ENCODE measurements around the gene KLK13.

KLK13 gene

GRCh38 chr19:51012661-51013190 lies 52.2 kb downstream of the KLK13 start:
- H3K9me3 Mint-ChIP-seq: no peaks in the 10 kb centered on the region
- H3K27ac Mint-ChIP-seq: no peak overlapping the region
- no peak overlapping the region for H3K4me3 Mint-ChIP-seq
- H3K4me1 Mint-ChIP-seq: peaks cover 11% of the 10 kb centered on the region
- ATAC-seq (ENCODE audit: low read depth) (no peak), DNase-seq (ENCODE audit: low spot score in 2 of 2) (no peak)
- peaks cover 2% of the 10 kb centered on the region for H3K36me3 Mint-ChIP-seq
- peaks cover 38% of the 10 kb centered on the region for H3K27me3 Mint-ChIP-seq

- Mint-ChIP-seq H3K27me3 (peaks cover 27% of the 10 kb centered on the region), H3K4me1 (peaks cover 4% of the 10 kb centered on the region), H3K36me3 (no peaks in the 10 kb centered on the region), H3K27ac (no peak overlapping the region), H3K4me3 (no peak overlapping the region), H3K9me3 (no peaks in the 10 kb centered on the region)
- no peak for ATAC-seq (ENCODE audit: low read depth)
- DNase-seq (ENCODE audit: low spot score in 2 of 2): no peak
Measured at GRCh38 chr19:51010066-51010795, 54.7 kb downstream of the KLK13 start.

- no peak for DNase-seq (ENCODE audit: low spot score in 2 of 2)
- peaks cover 4% of the 10 kb centered on the region for H3K4me1 Mint-ChIP-seq
- ATAC-seq (ENCODE audit: low read depth): no peak
- peaks cover 20% of the 10 kb centered on the region for H3K27me3 Mint-ChIP-seq
- H3K9me3 Mint-ChIP-seq: no peaks in the 10 kb centered on the region
- no peak overlapping the region for H3K27ac Mint-ChIP-seq
- no peaks in the 10 kb centered on the region for H3K36me3 Mint-ChIP-seq
- H3K4me3 Mint-ChIP-seq: no peak overlapping the region
Measured at GRCh38 chr19:51009061-51009891, 55.6 kb downstream of the KLK13 start.

- no peaks in the 10 kb centered on the region for H3K4me1 Mint-ChIP-seq
- no peak for ATAC-seq (ENCODE audit: low read depth)
- H3K27ac Mint-ChIP-seq: no peak overlapping the region
- H3K27me3 Mint-ChIP-seq: peaks cover 15% of the 10 kb centered on the region
- no peaks in the 10 kb centered on the region for H3K36me3 Mint-ChIP-seq
- no peak for DNase-seq (ENCODE audit: low spot score in 2 of 2)
- peaks cover 2% of the 10 kb centered on the region for H3K9me3 Mint-ChIP-seq
- H3K4me3 Mint-ChIP-seq: no peak overlapping the region
Measured at GRCh38 chr19:51007488-51007887, 57.4 kb downstream of the KLK13 start.

GRCh38 chr19:51006406-51006805 lies 58.5 kb downstream of the KLK13 start:
- H3K27ac Mint-ChIP-seq: no peak overlapping the region
- H3K4me1 Mint-ChIP-seq: no peaks in the 10 kb centered on the region
- H3K36me3 Mint-ChIP-seq: no peaks in the 10 kb centered on the region
- peaks cover 17% of the 10 kb centered on the region for H3K27me3 Mint-ChIP-seq
- DNase-seq (ENCODE audit: low spot score in 2 of 2) (no peak), ATAC-seq (ENCODE audit: low read depth) (no peak)
- peaks cover 2% of the 10 kb centered on the region for H3K9me3 Mint-ChIP-seq
- no peak overlapping the region for H3K4me3 Mint-ChIP-seq

All from memory B cell (primary cell).